ENCODE data around the gene DAB1. TPM values are rescaled to one million over a fixed set of nuclear protein-coding genes. Genes with fewer than 3 reads are reported as not detected.

Gene DAB1
- 1 to 10 TPM in 1 of 3 donors, under 1 TPM in 2; 0.61 to 2.0 (median 0.92) TPM for total RNA-seq
- long read RNA-seq, donor 1, partial matches to known transcripts, result 0 of 2 reads
- long read RNA-seq, donor 1, other reads (novel, unspliced or antisense), result 2 of 2 reads
- long read RNA-seq, donor 2, partial matches to known transcripts, result 0 of 1 reads
- long read RNA-seq, donor 2, other reads (novel, unspliced or antisense), result 1 of 1 reads

DNA sequence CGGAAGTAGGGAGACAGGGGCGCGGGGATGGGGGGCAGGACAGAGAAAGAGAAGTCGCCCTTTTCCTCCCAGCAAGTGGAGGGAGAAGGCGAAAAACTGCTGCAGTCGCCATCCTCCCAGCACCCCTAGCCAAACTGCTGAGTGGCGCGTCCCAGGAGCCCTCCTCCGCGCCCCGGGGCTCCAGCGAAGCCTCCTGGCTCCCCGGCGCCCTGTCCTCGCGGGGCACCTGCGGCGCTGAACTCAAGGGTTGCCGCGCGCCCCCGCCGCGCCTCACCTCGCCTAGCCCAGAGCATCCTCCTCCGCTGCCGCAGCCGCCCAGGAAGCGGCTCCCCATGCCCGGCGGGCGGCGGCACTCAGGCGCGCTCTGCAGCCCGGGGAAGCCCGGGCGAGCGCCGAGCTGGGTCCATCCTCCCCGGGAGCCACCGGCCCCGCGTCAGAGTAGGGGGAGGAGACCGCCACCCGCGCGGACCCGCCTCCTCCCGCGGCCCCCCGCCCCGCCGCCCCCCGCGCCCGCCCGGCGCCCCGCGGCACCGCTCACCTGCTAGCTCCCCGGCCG, at the start of gene DAB1:
TSS of gene DAB1 (minus strand) at position 405 of the 556 bp plus-strand sequence. CDS start 133,030 bp downstream, outside the sequence.
- intact Hi-C loops (cut with DNase I, micrococcal nuclease), result no loop called here
- DNase-seq (no peak), ATAC-seq (peak; percentile 26)
- peaks cover 2% of the 10 kb centered on the region for H3K4me1 ChIP-seq (ENCODE audit: low read depth)
- no peak within 1 kb of the TSS for H3K4me3 ChIP-seq
- no peaks in the 10 kb centered on the region for H3K9me3 ChIP-seq
- TF ChIP-seq, protein P1, sequence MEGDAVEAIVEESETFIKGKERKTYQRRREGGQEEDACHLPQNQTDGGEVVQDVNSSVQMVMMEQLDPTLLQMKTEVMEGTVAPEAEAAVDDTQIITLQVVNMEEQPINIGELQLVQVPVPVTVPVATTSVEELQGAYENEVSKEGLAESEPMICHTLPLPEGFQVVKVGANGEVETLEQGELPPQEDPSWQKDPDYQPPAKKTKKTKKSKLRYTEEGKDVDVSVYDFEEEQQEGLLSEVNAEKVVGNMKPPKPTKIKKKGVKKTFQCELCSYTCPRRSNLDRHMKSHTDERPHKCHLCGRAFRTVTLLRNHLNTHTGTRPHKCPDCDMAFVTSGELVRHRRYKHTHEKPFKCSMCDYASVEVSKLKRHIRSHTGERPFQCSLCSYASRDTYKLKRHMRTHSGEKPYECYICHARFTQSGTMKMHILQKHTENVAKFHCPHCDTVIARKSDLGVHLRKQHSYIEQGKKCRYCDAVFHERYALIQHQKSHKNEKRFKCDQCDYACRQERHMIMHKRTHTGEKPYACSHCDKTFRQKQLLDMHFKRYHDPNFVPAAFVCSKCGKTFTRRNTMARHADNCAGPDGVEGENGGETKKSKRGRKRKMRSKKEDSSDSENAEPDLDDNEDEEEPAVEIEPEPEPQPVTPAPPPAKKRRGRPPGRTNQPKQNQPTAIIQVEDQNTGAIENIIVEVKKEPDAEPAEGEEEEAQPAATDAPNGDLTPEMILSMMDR (IDR thresholded peaks at IDR 0.05), result no peak
- H3K36me3 ChIP-seq (ENCODE audit: low read depth), result no peaks in the 10 kb centered on the region

DNA sequence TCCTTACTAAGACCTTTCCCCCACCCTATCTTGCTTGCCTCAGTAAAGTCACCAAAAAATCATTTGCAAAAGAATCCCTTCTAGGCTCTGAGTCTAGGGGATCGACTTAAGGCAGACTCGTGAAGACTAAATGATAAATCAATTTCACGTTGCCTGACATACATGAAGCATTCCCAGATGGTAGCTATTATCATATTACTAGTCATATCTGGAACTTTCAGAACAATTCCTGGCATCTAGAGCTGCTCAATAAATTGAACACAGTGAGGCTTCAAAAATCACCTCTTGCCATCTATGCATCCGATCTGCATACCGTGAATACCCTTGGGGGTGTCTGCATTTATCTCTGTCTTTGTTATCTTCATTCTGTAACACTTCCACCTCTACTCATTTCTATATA, 49.6 kb upstream of the DAB1 start:
- TF ChIP-seq, protein P1 (IDR thresholded peaks at IDR 0.05), result no peak
- DNase-seq, result no peak
- intact Hi-C loops (cut with DNase I, micrococcal nuclease), result no loop called here
- Histone ChIP-seq H3K4me1 (ENCODE audit: low read depth) (no peaks in the 10 kb centered on the region), H3K4me3 (no peak overlapping the region), H3K36me3 (ENCODE audit: low read depth) (no peaks in the 10 kb centered on the region), H3K9me3 (no peaks in the 10 kb centered on the region)
- ATAC-seq, result no peak

DNA sequence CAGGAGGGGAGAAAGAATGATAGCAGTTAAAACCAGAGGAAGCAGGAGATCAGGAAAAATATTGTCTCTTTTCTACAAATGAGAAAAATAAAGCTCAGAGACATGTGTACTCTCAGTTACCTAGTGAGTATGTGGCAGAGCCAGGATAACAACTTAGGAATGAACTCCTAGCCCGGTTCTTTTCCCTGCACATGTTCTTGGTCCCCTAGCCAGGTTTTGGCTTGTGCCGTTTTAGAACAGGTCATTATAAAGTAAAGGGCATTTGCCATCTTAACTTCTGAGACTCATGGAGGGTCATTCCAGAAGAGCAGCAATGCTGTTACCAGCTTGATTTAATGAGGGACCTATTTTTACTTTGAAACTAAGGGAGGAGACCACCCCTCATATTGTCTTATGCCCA, 48.1 kb upstream of the DAB1 start:
- no peak for ATAC-seq
- no peaks in the 10 kb centered on the region for H3K4me1 ChIP-seq (ENCODE audit: low read depth)
- no peaks in the 10 kb centered on the region for H3K9me3 ChIP-seq
- no peaks in the 10 kb centered on the region for H3K36me3 ChIP-seq (ENCODE audit: low read depth)
- TF ChIP-seq, protein P1 (IDR thresholded peaks at IDR 0.05), result no peak
- no peak for DNase-seq
- intact Hi-C loops (cut with DNase I, micrococcal nuclease), result no loop called here
- no peak overlapping the region for H3K4me3 ChIP-seq

DNA sequence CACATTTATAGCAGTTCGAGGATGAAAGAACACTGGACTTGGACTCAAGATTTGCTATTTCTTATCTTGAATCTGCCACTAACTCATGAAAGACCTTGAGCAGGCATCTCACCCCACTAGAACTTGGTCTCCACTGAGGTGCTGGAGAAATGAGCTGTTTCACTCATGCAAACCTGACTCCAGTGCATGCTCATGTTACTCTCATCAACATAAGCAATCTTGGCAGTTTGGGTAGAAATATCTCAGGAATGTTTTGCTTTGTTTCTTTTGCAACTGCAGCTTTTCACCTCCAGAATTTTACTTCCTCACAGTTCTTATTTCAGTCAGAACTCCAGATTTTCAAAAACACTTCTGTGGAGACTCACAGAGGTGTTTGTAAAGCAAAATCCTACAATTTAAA, 46.2 kb upstream of the DAB1 start:
- no peaks in the 10 kb centered on the region for H3K36me3 ChIP-seq (ENCODE audit: low read depth)
- H3K4me1 ChIP-seq (ENCODE audit: low read depth), result no peaks in the 10 kb centered on the region
- ATAC-seq (no peak), DNase-seq (no peak)
- TF ChIP-seq, protein P1 (IDR thresholded peaks at IDR 0.05), result no peak
- no peaks in the 10 kb centered on the region for H3K9me3 ChIP-seq
- H3K4me3 ChIP-seq, result no peak overlapping the region
- intact Hi-C loops (cut with DNase I, micrococcal nuclease), result no loop called here

DNA sequence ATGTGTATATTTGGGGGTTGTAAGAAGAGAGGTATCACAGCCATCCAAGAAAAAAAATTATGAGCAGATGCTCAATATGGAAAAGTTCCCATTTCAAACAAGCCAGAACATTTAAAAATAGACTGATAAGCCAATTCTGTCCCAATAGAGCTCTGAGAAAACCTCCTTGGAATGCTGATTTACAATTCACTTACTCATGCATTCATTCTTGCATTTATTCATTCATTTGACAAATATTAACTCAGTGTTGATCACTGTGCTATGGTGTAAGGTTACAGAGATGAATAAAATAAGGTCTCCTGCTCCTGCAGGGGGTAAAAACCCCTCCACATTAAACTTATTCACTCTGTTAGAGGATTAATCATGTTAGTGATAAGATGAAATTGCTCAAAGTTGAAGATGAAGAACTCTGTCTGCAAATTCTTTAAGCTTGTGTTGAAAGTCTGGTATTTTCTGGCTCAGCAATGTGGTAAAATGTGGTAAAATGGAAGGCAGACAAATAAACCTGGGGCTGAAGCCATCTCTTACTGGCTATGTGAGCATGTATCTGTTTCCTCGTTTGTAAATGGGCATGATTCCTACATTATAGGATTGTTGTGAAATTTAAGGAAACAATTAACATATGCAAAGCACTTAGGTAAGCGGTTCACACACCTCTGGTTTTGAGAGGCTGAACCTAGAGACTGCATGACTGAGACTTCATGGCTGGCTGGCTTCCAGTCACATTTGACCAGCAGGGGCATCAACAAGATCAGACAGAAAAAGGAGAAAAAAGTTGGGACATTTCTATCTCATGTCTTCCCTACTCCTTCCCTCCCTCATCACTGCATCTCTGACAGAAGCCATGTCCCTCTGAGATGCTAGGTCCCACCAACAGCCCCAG, 45.0 kb upstream of the DAB1 start:
- ATAC-seq, result no peak
- Histone ChIP-seq H3K4me1 (ENCODE audit: low read depth) (no peaks in the 10 kb centered on the region), H3K36me3 (ENCODE audit: low read depth) (no peaks in the 10 kb centered on the region), H3K9me3 (no peaks in the 10 kb centered on the region), H3K4me3 (no peak overlapping the region)
- no peak for DNase-seq
- TF ChIP-seq, protein P1 (IDR thresholded peaks at IDR 0.05), result no peak
- intact Hi-C loops (cut with DNase I, micrococcal nuclease), result no loop called here
